ENCODE results near the gene PEAK1.

The PEAK1 gene

GRCh38 chr15:77171221-77171967 lies 248.5 kb downstream of the PEAK1 start:
- DNase-seq = no peak

- DNase-seq = no peak
These were observed 251.3 kb downstream of the PEAK1 start for GRCh38 chr15:77168616-77169015.

GRCh38 chr15:77168141-77168540 lies 251.8 kb downstream of the PEAK1 start:
- DNase-seq = no peak

- DNase-seq = no peak
These were observed 252.5 kb downstream of the PEAK1 start for GRCh38 chr15:77167406-77167805.

GRCh38 chr15:77163781-77164384 lies 256.0 kb downstream of the PEAK1 start:
- DNase-seq = no peak

- no peak for DNase-seq
These were observed 256.9 kb downstream of the PEAK1 start for GRCh38 chr15:77162872-77163633.

GRCh38 chr15:77160562-77161478 lies 259.1 kb downstream of the PEAK1 start:
- DNase-seq = peak in 1 of 2 donors; percentile 7

GRCh38 chr15:77156000-77156399 lies 263.9 kb downstream of the PEAK1 start:
- DNase-seq = peak; percentile 28 to 37

- no peak for DNase-seq
These were observed 271.7 kb downstream of the PEAK1 start for GRCh38 chr15:77148191-77148590.

- no peak for DNase-seq
These were observed 274.5 kb downstream of the PEAK1 start for GRCh38 chr15:77145370-77145769.

GRCh38 chr15:77144492-77145070 lies 275.3 kb downstream of the PEAK1 start:
- no peak for DNase-seq

GRCh38 chr15:77144026-77144425 lies 275.9 kb downstream of the PEAK1 start:
- no peak for DNase-seq

- DNase-seq = no peak
These were observed 276.3 kb downstream of the PEAK1 start for GRCh38 chr15:77143616-77144015.

- DNase-seq = no peak
These were observed 276.7 kb downstream of the PEAK1 start for GRCh38 chr15:77143191-77143590.

- no peak for DNase-seq
These were observed 279.7 kb downstream of the PEAK1 start for GRCh38 chr15:77140220-77140619.

GRCh38 chr15:77139312-77139711 lies 280.6 kb downstream of the PEAK1 start:
- no peak for DNase-seq

- DNase-seq = no peak
These were observed 281.8 kb downstream of the PEAK1 start for GRCh38 chr15:77138167-77138522.

GRCh38 chr15:77135181-77135580 lies 284.7 kb downstream of the PEAK1 start:
- no peak for DNase-seq

- DNase-seq = no peak
These were observed 289.5 kb downstream of the PEAK1 start for GRCh38 chr15:77130315-77130930.

- DNase-seq = no peak
These were observed 292.3 kb downstream of the PEAK1 start for GRCh38 chr15:77127626-77128025.

GRCh38 chr15:77126529-77127326 lies 293.2 kb downstream of the PEAK1 start:
- DNase-seq = no peak
